ENCODE results near the gene DBNDD2.
A peak's percentile ranks its signal among the peaks of the same experiment; 100 is the strongest.

DBNDD2 gene

DNA sequence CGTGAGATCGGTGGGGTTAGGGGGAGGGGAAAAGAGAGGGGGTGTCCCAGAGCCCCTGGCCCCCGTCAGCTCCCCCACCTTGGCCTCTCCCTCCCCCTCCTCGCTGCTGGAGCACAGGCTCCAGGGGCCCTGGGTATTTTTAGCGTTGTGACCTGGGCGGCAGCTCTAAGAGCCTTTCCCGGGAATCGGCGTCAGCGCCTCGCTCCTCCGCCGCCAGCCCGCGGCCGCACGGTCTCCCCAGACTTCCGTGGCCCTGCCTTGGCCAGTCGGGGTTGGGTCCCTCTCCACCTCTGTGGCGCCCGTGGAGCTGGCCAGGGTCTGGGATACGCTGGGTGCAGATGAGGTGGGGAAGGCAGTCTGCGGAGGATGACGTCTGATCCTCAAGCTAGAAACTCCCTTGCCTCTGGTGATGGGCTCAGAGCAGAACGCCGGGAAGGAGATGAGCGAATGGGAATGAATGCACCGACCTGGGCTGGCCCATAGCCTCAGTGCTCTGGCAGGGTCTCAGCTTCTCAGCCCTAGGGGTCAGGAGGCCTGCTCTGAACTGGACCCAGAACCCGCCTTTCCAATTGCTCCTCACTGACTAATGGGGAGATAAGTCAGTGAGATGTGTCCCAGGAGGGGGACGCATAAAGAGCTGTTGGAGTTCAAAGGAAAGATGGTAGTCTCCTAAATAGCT, 883 bp upstream of the DBNDD2 start:
- peak overlapping the region; percentile 85 for H3K4me2 ChIP-seq (ENCODE audit: low read depth, low read length, poor library complexity, severe bottlenecking)
- 0 out of 2 replicates have a peak overlapping the region, but pooled peaks have one; percentile 95 for H2AFZ ChIP-seq (ENCODE audit: low read length)

DNA sequence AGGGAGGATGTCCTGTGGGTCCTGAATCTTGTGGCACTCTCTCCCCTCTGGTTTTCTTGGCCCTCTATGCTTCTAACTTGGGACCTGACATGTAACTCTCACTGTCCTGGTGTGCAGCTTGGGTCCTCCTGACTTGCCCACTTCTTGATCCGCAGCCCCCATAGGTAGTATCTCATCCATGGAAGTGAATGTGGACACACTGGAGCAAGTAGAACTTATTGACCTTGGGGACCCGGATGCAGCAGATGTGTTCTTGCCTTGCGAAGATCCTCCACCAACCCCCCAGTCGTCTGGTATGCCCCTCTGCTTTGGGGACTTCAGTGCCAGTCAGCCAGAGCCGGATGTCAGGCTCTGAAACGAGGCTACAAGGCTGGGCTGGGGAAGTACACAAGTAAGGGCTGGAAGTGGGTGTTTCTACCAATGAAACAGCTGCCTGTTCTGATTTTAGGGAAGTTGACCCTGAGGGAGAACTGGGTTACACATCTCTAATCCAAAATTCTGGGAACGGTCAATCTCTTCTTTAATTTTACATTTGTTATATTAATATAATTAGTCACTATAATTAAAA, 641 bp downstream of the DBNDD2 start:
- TF ChIP-seq EZH2phosphoT487 (IDR thresholded peaks at IDR 0.05; ENCODE audit: borderline replicate concordance), result no peak
- TF ChIP-seq, protein P1, sequence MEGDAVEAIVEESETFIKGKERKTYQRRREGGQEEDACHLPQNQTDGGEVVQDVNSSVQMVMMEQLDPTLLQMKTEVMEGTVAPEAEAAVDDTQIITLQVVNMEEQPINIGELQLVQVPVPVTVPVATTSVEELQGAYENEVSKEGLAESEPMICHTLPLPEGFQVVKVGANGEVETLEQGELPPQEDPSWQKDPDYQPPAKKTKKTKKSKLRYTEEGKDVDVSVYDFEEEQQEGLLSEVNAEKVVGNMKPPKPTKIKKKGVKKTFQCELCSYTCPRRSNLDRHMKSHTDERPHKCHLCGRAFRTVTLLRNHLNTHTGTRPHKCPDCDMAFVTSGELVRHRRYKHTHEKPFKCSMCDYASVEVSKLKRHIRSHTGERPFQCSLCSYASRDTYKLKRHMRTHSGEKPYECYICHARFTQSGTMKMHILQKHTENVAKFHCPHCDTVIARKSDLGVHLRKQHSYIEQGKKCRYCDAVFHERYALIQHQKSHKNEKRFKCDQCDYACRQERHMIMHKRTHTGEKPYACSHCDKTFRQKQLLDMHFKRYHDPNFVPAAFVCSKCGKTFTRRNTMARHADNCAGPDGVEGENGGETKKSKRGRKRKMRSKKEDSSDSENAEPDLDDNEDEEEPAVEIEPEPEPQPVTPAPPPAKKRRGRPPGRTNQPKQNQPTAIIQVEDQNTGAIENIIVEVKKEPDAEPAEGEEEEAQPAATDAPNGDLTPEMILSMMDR (conservative IDR thresholded peaks at IDR 0.05; ENCODE audit: low read length), result no peak
- H3F3A ChIP-seq (ENCODE audit: low read depth), result no peaks in the 10 kb centered on the region
- H3K36me3 ChIP-seq (ENCODE audit: insufficient read depth, low read length), result no peaks in the 10 kb centered on the region
- no peaks in the 10 kb centered on the region for H3K9me2 ChIP-seq (replicated peaks; ENCODE audit: low read depth, low read length)
- no peaks in the 10 kb centered on the region for H3K9me3 ChIP-seq (ENCODE audit: insufficient read depth, low read depth, low read length)
- peaks cover 4% of the 10 kb centered on the region for H3K27me3 ChIP-seq (ENCODE audit: insufficient read depth, low read length, poor library complexity, severe bottlenecking)
- no peaks in the 10 kb centered on the region for H3K4me1 ChIP-seq (ENCODE audit: insufficient read depth, low read length, poor library complexity, severe bottlenecking)
- H3K9ac ChIP-seq (ENCODE audit: low read depth, low read length, poor library complexity, severe bottlenecking), result no peak overlapping the region
- H3K4me3 ChIP-seq (ENCODE audit: low read length, poor library complexity, severe bottlenecking), result no peak overlapping the region
- no peaks in the 10 kb centered on the region for H3K79me2 ChIP-seq (ENCODE audit: insufficient read depth, low read length)
- no peaks in the 10 kb centered on the region for H4K20me1 ChIP-seq (ENCODE audit: insufficient read depth, low read length, poor library complexity, severe bottlenecking)
- H2AFZ ChIP-seq (ENCODE audit: low read length), result no peak overlapping the region
- no peak overlapping the region for H3K4me2 ChIP-seq (ENCODE audit: low read depth, low read length, poor library complexity, severe bottlenecking)

More for the DNA sequence above, 883 bp upstream of the DBNDD2 start:
- H3K9me2 ChIP-seq (replicated peaks; ENCODE audit: low read depth, low read length), result no peaks in the 10 kb centered on the region
- peaks cover 4% of the 10 kb centered on the region for H3K27me3 ChIP-seq (ENCODE audit: insufficient read depth, low read length, poor library complexity, severe bottlenecking)
- peak overlapping the region; percentile 71 for H3K9ac ChIP-seq (ENCODE audit: low read depth, low read length, poor library complexity, severe bottlenecking)
- TF ChIP-seq, protein P1 (conservative IDR thresholded peaks at IDR 0.05; ENCODE audit: low read length), result no peak
- TF ChIP-seq EZH2phosphoT487 (IDR thresholded peaks at IDR 0.05; ENCODE audit: borderline replicate concordance), result no peak
- no peaks in the 10 kb centered on the region for H4K20me1 ChIP-seq (ENCODE audit: insufficient read depth, low read length, poor library complexity, severe bottlenecking)
- no peaks in the 10 kb centered on the region for H3K36me3 ChIP-seq (ENCODE audit: insufficient read depth, low read length)
- no peaks in the 10 kb centered on the region for H3K9me3 ChIP-seq (ENCODE audit: insufficient read depth, low read depth, low read length)
- H3F3A ChIP-seq (ENCODE audit: low read depth), result no peaks in the 10 kb centered on the region
- H3K4me1 ChIP-seq (ENCODE audit: insufficient read depth, low read length, poor library complexity, severe bottlenecking), result no peaks in the 10 kb centered on the region
- H3K79me2 ChIP-seq (ENCODE audit: insufficient read depth, low read length), result no peaks in the 10 kb centered on the region
- H3K4me3 ChIP-seq (ENCODE audit: low read length, poor library complexity, severe bottlenecking), result peak overlapping the region; percentile 75

DNA sequence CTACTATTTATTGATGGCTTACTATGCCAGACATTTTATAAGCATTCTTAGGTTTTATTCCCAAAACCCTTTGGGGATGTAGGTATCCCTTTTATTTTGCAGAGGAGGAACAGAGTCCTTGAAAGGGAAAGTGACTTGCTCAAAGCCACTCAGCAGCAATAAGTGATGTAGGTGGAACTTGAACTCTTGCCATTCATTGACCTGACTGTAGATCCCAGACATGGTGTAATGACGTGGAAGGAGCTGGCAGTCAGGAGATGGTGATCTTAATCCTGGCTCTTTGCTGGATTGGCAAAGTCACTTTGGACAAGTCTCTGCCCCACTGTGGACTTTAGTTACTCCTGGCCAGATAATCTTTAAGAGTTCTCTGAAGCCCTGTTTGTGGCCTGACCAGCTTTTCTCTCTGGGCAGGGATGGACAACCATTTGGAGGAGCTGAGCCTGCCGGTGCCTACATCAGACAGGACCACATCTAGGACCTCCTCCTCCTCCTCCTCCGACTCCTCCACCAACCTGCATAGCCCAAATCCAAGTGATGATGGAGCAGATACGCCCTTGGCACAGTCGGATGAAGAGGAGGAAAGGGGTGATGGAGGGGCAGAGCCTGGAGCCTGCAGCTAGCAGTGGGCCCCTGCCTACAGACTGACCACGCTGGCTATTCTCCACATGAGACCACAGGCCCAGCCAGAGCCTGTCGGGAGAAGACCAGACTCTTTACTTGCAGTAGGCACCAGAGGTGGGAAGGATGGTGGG, 1.6 kb downstream of the DBNDD2 start:
- TF ChIP-seq, protein P1 (conservative IDR thresholded peaks at IDR 0.05; ENCODE audit: low read length), result no peak
- TF ChIP-seq EZH2phosphoT487 (IDR thresholded peaks at IDR 0.05; ENCODE audit: borderline replicate concordance), result no peak
- Histone ChIP-seq H3K9me2 (replicated peaks; ENCODE audit: low read depth, low read length) (no peaks in the 10 kb centered on the region), H3K9ac (ENCODE audit: low read depth, low read length, poor library complexity, severe bottlenecking) (no peak overlapping the region)

More for the DNA sequence above, 1.6 kb downstream of the DBNDD2 start:
- Histone ChIP-seq H2AFZ (ENCODE audit: low read length) (no peak overlapping the region), H3K4me3 (ENCODE audit: low read length, poor library complexity, severe bottlenecking) (no peak overlapping the region), H3F3A (ENCODE audit: low read depth) (no peaks in the 10 kb centered on the region), H3K4me1 (ENCODE audit: insufficient read depth, low read length, poor library complexity, severe bottlenecking) (no peaks in the 10 kb centered on the region), H3K36me3 (ENCODE audit: insufficient read depth, low read length) (no peaks in the 10 kb centered on the region), H3K27me3 (ENCODE audit: insufficient read depth, low read length, poor library complexity, severe bottlenecking) (peaks cover 4% of the 10 kb centered on the region), H3K79me2 (ENCODE audit: insufficient read depth, low read length) (no peaks in the 10 kb centered on the region), H3K4me2 (ENCODE audit: low read depth, low read length, poor library complexity, severe bottlenecking) (no peak overlapping the region), H3K9me3 (ENCODE audit: insufficient read depth, low read depth, low read length) (no peaks in the 10 kb centered on the region), H4K20me1 (ENCODE audit: insufficient read depth, low read length, poor library complexity, severe bottlenecking) (no peaks in the 10 kb centered on the region)

All from Loucy (cell line).